Retinal pigment epithelial cell (primary cell): ENCODE results near the gene HEPH.
"Not testable (repeated sequence)": the region's sequence is repeated elsewhere in the genome, so short reads cannot be mapped to it uniquely, and the experiment has no call there.

Experiments used
- DNase-seq: peaks from one replicate; pipeline ENCODE4 v3.0.0-alpha.2; 2010; ENCODE audit warnings: low read depth
- H3K4me3 ChIP-seq: 2 replicates; pipeline ENCODE4 v1.5.1; 2011; ENCODE audit warnings: mild to moderate bottlenecking, low read length, control low read depth, moderate library complexity
- CTCF ChIP-seq: conservative IDR thresholded peaks from 2 replicates; pipeline ENCODE4 v1.5.1; 2011; ENCODE audit warnings: low read depth, low read length, control low read depth, inconsistent platforms

Gene HEPH

DNA sequence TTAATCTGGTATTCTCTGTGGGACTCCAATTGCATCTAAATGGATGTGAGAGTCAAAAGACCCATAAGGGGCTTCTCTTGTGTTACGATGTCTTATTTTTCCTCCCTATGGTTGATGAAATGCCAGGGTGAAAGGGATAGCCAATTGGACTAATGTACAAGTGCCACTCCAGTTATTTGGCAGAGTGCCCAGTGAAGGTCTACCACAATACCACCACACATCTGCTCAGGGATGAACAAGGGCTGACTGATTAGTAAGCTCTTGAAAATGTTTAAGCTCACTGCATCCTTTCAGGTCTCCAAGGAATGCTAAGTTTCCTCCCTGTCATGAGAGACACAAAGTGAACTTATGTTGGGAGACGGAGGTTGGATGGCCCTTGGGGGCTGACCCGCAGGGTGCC is 57.8 kb downstream of the HEPH start:
- no peak for DNase-seq
- H3K4me3 ChIP-seq: no peak overlapping the region
- no peak for TF ChIP-seq CTCF

DNA sequence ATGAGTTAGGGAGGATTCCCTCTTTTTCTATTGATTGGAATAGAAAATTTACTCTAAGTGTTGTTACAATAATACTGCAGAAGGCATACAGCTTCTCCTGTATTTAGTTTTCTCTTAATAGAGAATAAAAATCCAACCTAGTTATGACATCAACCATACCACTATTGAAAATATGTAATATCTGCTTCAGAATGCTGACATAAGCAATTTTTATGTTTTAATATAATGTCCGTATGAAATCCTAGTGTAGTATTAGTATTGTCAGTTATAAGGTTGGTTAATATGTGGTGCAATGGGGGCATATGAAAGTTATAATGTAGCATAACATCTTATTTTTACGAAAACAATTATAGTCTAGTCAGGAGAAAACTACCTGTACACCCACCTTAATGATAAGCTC is 68.2 kb downstream of the HEPH start:
- no peak overlapping the region for H3K4me3 ChIP-seq
- no peak for DNase-seq
- TF ChIP-seq CTCF: no peak

DNA sequence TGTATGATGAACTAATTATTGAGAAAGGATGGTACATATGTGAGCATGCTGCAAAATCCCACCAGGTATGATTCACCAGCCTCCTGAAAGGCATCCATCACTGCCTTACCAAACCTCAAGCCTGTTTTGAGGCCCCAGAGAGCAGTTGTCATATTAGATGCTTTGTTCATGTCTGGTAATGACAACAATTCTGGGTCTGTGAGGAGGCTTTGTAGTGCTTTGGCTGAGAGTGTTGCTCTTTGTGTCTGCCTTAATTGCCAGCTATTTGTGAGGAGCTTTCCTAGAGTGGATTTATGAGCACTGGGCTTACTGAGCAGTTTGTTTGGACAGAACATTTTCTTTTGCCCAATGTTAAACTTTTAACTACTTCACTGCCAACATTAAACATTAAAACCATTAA is 69.2 kb downstream of the HEPH start:
- no peak for TF ChIP-seq CTCF
- no peak for DNase-seq
- H3K4me3 ChIP-seq: no peak overlapping the region

DNA sequence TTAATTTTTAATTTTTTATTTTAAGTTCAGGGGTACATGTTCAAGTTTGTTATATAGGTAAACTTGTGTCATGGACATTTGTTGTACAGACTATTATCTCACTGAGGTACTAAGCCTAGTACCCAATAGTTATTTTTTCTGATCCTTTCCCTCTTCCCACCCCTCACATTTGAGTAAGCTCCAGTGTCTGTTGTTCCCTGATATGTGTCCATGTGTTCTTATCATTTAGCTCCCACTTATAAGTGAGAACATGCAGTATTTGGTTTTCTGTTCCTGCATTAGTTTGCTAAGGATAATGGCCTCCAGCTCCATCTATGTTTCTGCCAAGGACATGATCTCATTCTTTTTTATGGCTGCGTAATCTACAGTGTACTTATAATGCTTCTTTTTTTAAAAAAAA is 69.9 kb downstream of the HEPH start:
- not testable (repeated sequence) for H3K4me3 ChIP-seq, DNase-seq

- TF ChIP-seq CTCF: no peak
- no peak for DNase-seq
Observed at GRCh38 chrX:66255359-66255967, 91.4 kb downstream of the HEPH start.

DNA sequence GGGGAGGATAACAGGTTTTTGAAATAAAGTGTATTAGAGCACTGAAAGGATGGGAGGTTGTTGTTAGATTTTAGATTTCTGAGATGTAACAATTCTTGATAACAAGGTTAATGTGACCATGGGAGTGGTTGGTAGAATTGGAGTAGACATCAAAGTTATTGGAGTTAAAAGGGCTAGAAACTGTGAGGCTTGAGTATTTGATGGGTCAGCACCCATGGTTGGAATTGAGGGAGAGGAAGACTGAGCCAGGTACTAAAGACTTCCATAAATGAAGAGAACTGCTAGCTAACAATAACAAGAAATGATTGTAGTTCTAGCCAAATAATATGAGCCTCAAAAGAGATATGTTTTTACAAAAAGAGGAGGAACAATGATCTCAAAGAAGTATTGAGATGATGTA is 98.8 kb downstream of the HEPH start:
- DNase-seq: no peak
- no peak overlapping the region for H3K4me3 ChIP-seq
- TF ChIP-seq CTCF: no peak

More at GRCh38 chrX:66255359-66255967, 91.4 kb downstream of the HEPH start:
- no peak overlapping the region for H3K4me3 ChIP-seq
